Urothelium cell line (cell line): Measurements from ENCODE around the gene TKFC.

Experiments
- DNase-seq: peaks from one replicate; pipeline ENCODE4 v3.0.0; 2011; ENCODE audit warnings: low spot score, mixed read lengths
- FAIRE-seq: peaks from 2 replicates; lab custom pipeline; 2011; peaks lifted over from hg19 to GRCh38; lab: Jason Lieb, UNC

Gene TKFC

GRCh38 chr11:61310749-61311148, 22.3 kb upstream of the TKFC start:
- no peak for FAIRE-seq

GRCh38 chr11:61315260-61315659, 17.8 kb upstream of the TKFC start:
- no peak for FAIRE-seq
- no peak for DNase-seq

More at GRCh38 chr11:61310749-61311148, 22.3 kb upstream of the TKFC start:
- no peak for DNase-seq

- FAIRE-seq (no peak), DNase-seq (no peak)
Measured at GRCh38 chr11:61325649-61326414, 7.2 kb upstream of the TKFC start.

- DNase-seq (no peak), FAIRE-seq (no peak)
Measured at GRCh38 chr11:61327669-61328071, 5.4 kb upstream of the TKFC start.

GRCh38 chr11:61328351-61328750, 4.7 kb upstream of the TKFC start:
- DNase-seq = no peak
- FAIRE-seq = no peak

GRCh38 chr11:61329871-61330270, 3.2 kb upstream of the TKFC start:
- no peak for FAIRE-seq

GRCh38 chr11:61331651-61332050, 1.4 kb upstream of the TKFC start:
- FAIRE-seq (no peak), DNase-seq (no peak)

More at GRCh38 chr11:61329871-61330270, 3.2 kb upstream of the TKFC start:
- DNase-seq = no peak

- DNase-seq = peak; percentile 18
Measured at GRCh38 chr11:61332281-61332796, 689 bp upstream of the TKFC start.

GRCh38 chr11:61333550-61334433, 764 bp downstream of the TKFC start:
- DNase-seq (no peak), FAIRE-seq (no peak)

More at GRCh38 chr11:61332281-61332796, 689 bp upstream of the TKFC start:
- FAIRE-seq = no peak

GRCh38 chr11:61334434-61335354, 1.7 kb downstream of the TKFC start:
- no peak for FAIRE-seq

GRCh38 chr11:61335355-61335710, 2.3 kb downstream of the TKFC start:
- FAIRE-seq (no peak), DNase-seq (no peak)

More at GRCh38 chr11:61334434-61335354, 1.7 kb downstream of the TKFC start:
- DNase-seq = peak; percentile 26

- no peak for FAIRE-seq
- DNase-seq = peak; percentile 91
Measured at GRCh38 chr11:61336171-61336935, 3.3 kb downstream of the TKFC start.

GRCh38 chr11:61337706-61338470, 4.9 kb downstream of the TKFC start:
- FAIRE-seq (no peak), DNase-seq (no peak)

- DNase-seq (no peak), FAIRE-seq (no peak)
Measured at GRCh38 chr11:61338783-61339489, 5.9 kb downstream of the TKFC start.

GRCh38 chr11:61339490-61339878, 6.5 kb downstream of the TKFC start:
- DNase-seq = no peak
- no peak for FAIRE-seq

- no peak for FAIRE-seq
Measured at GRCh38 chr11:61340979-61341378, 8.0 kb downstream of the TKFC start.

GRCh38 chr11:61341706-61342105, 8.7 kb downstream of the TKFC start:
- no peak for FAIRE-seq
- DNase-seq = no peak

More at GRCh38 chr11:61340979-61341378, 8.0 kb downstream of the TKFC start:
- no peak for DNase-seq

GRCh38 chr11:61342207-61342803, 9.3 kb downstream of the TKFC start:
- FAIRE-seq (no peak), DNase-seq (no peak)
